Activated T-helper 17 cell treated with anti-CD3 and anti-CD28 coated beads, Interleukin-2, amount 50 U/mL, for 72 hours (primary cell): ENCODE measurements around the gene PDE4C. TPM values are rescaled to one million over a fixed set of nuclear protein-coding genes. Genes with fewer than 3 reads are reported as not detected.

Source experiments
- ATAC-seq: fragments of 150-1000 bp; cut with Tn5 transposase; replicated peaks from 2 replicates; pipeline ENCODE4 v1.10.0; 2021; ENCODE audit warnings: mild to moderate bottlenecking, moderate library complexity
- H3K27ac Mint-ChIP-seq: one replicate; pipeline ENCODE4 v1.8.0; 2022; ENCODE audit warnings: mixed read lengths
- H3K27me3 Mint-ChIP-seq: one replicate; pipeline ENCODE4 v1.8.0; 2022; ENCODE audit warnings: mixed read lengths
- H3K36me3 Mint-ChIP-seq: one replicate; pipeline ENCODE4 v1.8.0; 2022; ENCODE audit warnings: low read depth, mild to moderate bottlenecking, mixed read lengths
- H3K4me1 Mint-ChIP-seq: one replicate; pipeline ENCODE4 v1.8.0; 2022; ENCODE audit warnings: mixed read lengths
- H3K4me3 Mint-ChIP-seq: one replicate; pipeline ENCODE4 v1.8.0; 2022; ENCODE audit warnings: mild to moderate bottlenecking, mixed read lengths
- H3K9me3 Mint-ChIP-seq: one replicate; pipeline ENCODE4 v1.8.0; 2022; ENCODE audit warnings: mixed read lengths
- total RNA-seq, 2 donors: library from RNA; stranded (reverse); gene quantifications; one replicate each; pipeline ENCODE4 v1.2.3, GENCODE V29; 2022

Gene PDE4C
- total RNA-seq, 2 donors from 2014 or later: 0.95 to 1.4 TPM

DNA sequence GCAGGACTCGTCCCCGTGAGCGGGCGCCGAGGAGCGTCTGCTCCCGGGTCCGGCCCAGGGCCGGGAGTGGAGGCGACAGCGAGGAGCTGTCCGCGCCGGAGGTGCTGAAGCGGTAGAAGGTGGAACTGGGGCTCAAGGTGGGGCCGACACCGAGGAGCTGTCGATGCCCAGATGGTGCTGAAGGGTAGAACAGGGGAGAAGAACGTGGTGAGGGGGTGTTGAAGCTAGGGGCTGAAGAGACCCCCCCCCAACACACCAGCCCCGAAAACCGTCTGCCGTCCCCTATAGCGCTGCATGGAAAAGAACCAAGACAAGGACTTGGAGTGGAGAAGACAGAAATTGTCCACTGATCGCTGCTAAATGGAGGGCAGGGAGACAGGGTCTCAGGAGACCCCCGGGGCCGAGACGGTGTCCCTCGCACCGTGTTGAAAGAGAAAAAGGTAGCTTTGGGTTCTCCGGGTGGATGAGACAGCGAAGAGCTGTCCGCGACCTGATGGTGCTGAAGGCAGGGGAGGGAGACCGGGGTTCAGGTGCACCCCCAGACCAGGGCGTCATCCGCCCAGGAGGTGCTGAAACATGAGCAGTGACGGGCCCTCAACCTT, 7.1 kb upstream of the PDE4C start:
- Mint-ChIP-seq H3K27ac (no peak overlapping the region), H3K36me3 (no peaks in the 10 kb centered on the region), H3K9me3 (peaks cover 5% of the 10 kb centered on the region), H3K27me3 (peaks cover 47% of the 10 kb centered on the region), H3K4me1 (peaks cover 4% of the 10 kb centered on the region), H3K4me3 (no peak overlapping the region)
- no peak for ATAC-seq

- peak overlapping the region; percentile 39 for H3K4me3 Mint-ChIP-seq
- H3K27ac Mint-ChIP-seq: no peak overlapping the region
- peak; percentile 77 for ATAC-seq
- peaks cover 52% of the 10 kb centered on the region for H3K27me3 Mint-ChIP-seq
- H3K36me3 Mint-ChIP-seq: no peaks in the 10 kb centered on the region
- peaks cover 4% of the 10 kb centered on the region for H3K4me1 Mint-ChIP-seq
- peaks cover 5% of the 10 kb centered on the region for H3K9me3 Mint-ChIP-seq
Measured at GRCh38 chr19:18232540-18233223, 6.4 kb upstream of the PDE4C start.

DNA sequence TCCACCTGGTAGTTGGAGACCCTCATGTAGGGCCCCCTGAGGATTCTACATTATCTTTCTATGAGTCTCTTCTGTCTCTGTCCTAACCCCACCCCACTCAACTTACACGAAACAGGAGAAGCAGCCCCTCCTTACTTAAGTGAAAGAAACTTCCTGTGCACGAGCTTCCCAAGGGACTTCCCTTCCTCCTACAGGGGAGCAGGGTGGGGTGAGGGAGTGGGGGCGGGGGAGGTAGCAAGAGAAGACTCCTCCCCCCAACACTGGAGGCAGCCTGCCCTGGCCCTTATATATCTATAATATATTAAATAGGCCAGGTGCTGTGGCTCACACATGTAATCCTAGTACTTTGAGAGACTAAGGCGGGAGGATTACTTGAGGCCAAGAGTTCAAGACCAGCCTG, 5.5 kb upstream of the PDE4C start:
- Mint-ChIP-seq H3K4me1 (peaks cover 4% of the 10 kb centered on the region), H3K27me3 (peaks cover 60% of the 10 kb centered on the region), H3K27ac (no peak overlapping the region), H3K36me3 (no peaks in the 10 kb centered on the region), H3K9me3 (peaks cover 5% of the 10 kb centered on the region), H3K4me3 (no peak overlapping the region)
- no peak for ATAC-seq

GRCh38 chr19:18230941-18231734, 4.9 kb upstream of the PDE4C start:
- H3K9me3 Mint-ChIP-seq: peaks cover 5% of the 10 kb centered on the region
- H3K27me3 Mint-ChIP-seq: peaks cover 59% of the 10 kb centered on the region
- no peak overlapping the region for H3K27ac Mint-ChIP-seq
- peak; percentile 40 for ATAC-seq
- no peak overlapping the region for H3K4me3 Mint-ChIP-seq
- H3K4me1 Mint-ChIP-seq: peaks cover 4% of the 10 kb centered on the region
- H3K36me3 Mint-ChIP-seq: no peaks in the 10 kb centered on the region

DNA sequence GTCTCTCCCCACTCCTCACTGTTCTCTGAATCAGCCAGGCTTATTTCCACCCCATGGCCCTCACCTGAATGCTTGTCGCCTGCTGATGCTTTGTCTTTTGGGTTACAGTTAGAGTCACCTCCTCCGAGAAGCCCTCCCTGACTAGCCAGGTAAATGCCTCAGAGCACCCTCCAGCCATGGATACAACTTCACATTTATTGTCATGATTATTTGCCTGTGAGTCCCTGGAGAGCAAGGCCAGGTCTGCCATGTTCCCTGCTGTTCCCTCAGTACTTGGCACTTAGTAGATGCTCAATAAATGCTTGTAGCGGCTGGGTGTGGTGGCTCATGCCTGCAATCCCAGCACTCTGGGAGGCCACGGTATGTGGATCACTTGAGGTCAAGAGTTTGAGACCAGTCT, 3.7 kb upstream of the PDE4C start:
- H3K27me3 Mint-ChIP-seq: peaks cover 55% of the 10 kb centered on the region
- no peak overlapping the region for H3K27ac Mint-ChIP-seq

DNA sequence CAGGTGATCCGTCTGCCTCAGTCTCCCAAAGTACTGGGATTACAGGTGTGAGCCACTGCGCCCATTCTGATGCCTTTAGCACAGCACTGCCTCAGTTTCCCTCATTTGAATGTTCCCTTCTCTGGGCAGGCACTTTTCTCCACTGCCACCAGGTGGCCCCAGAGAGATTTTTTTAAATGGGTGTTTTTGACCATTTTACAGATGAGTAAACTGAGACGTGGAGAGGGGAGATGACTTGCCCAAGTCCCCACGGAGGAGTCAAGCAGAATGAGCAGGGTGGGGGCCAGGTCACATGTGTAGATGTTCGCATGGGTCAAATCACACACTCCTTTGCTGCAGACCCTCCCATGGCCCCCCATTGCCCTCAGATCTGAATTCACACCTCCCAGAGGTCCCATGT, 3.2 kb upstream of the PDE4C start:
- Mint-ChIP-seq H3K4me1 (peaks cover 8% of the 10 kb centered on the region), H3K9me3 (peaks cover 5% of the 10 kb centered on the region), H3K36me3 (peaks cover 4% of the 10 kb centered on the region), H3K27me3 (peaks cover 59% of the 10 kb centered on the region), H3K27ac (no peak overlapping the region), H3K4me3 (no peak overlapping the region)
- no peak for ATAC-seq

More for the DNA sequence above, 3.7 kb upstream of the PDE4C start:
- Mint-ChIP-seq H3K4me1 (peaks cover 4% of the 10 kb centered on the region), H3K9me3 (peaks cover 5% of the 10 kb centered on the region), H3K36me3 (no peaks in the 10 kb centered on the region), H3K4me3 (no peak overlapping the region)
- no peak for ATAC-seq

GRCh38 chr19:18227781-18228271, 1.6 kb upstream of the PDE4C start:
- H3K4me1 Mint-ChIP-seq: peaks cover 14% of the 10 kb centered on the region
- H3K4me3 Mint-ChIP-seq: no peak overlapping the region
- no peaks in the 10 kb centered on the region for H3K9me3 Mint-ChIP-seq

DNA sequence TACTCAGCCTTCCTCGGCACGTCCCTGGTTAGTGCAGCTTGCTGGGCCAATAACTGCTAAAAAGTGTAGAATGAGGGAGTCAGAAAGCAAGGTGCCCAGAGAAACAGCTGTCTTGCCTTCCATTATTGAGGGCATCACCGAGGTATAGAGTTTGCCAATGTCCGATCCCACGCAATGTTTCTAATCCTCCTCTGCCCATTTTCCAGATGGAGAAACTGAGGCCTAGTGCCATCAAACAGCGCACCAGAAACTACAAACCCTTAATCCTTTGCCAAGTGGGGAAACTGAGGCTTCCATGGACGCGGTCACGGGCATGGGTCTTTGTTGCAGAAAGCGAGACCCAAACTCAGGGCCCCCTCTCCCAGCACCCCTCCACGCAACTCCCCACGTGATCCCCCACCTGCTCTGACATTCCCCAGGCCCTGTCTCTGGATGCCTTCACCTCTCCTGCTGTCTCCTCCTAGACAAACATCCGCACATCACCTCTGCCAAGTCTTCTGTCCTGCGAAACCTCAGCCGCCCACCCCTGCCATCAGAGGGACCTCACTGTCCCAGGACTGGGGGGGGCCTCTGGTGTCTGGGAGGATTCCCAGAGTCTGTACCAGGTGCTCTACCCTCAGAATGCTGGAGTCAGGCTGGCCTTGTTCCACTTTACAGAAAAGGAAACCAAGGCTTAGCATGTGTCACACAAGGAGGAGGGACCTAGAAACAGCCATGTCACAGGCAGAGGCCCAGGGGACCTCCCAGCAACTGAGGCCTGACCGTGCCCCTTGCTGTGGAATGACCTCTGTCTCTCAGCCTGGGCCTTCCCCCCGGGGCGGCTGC, 930 bp upstream of the PDE4C start:
- peaks cover 57% of the 10 kb centered on the region for H3K27me3 Mint-ChIP-seq
- no peak overlapping the region for H3K27ac Mint-ChIP-seq
- peak overlapping the region; percentile 40 for H3K4me3 Mint-ChIP-seq
- ATAC-seq: no peak
- peaks cover 6% of the 10 kb centered on the region for H3K36me3 Mint-ChIP-seq
- no peaks in the 10 kb centered on the region for H3K9me3 Mint-ChIP-seq
- H3K4me1 Mint-ChIP-seq: peaks cover 14% of the 10 kb centered on the region

More at GRCh38 chr19:18227781-18228271, 1.6 kb upstream of the PDE4C start:
- H3K36me3 Mint-ChIP-seq: peaks cover 6% of the 10 kb centered on the region
- H3K27me3 Mint-ChIP-seq: peaks cover 62% of the 10 kb centered on the region
- ATAC-seq: no peak
- no peak overlapping the region for H3K27ac Mint-ChIP-seq

DNA sequence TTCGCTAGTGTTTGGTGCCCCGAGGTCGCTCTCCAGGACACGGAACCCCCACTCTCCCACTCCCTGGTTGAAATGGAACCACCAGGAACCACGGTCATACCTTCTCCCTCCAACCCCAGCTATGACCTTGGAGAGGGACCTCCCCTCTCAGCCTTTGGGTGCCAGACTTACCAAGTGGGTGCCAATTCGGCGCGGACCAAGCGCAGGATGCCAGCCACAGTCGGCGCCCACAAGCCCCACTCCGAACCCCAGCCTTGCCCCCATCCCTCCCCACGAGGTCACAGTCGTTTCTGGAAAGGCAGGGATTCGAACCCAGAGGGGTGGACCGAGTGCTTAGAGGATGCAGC, 910 bp downstream of the PDE4C start:
- Mint-ChIP-seq H3K4me3 (peak overlapping the region; percentile 98), H3K4me1 (peaks cover 14% of the 10 kb centered on the region), H3K9me3 (no peaks in the 10 kb centered on the region), H3K27ac (no peak overlapping the region), H3K27me3 (peaks cover 48% of the 10 kb centered on the region), H3K36me3 (peaks cover 6% of the 10 kb centered on the region)
- no peak for ATAC-seq

DNA sequence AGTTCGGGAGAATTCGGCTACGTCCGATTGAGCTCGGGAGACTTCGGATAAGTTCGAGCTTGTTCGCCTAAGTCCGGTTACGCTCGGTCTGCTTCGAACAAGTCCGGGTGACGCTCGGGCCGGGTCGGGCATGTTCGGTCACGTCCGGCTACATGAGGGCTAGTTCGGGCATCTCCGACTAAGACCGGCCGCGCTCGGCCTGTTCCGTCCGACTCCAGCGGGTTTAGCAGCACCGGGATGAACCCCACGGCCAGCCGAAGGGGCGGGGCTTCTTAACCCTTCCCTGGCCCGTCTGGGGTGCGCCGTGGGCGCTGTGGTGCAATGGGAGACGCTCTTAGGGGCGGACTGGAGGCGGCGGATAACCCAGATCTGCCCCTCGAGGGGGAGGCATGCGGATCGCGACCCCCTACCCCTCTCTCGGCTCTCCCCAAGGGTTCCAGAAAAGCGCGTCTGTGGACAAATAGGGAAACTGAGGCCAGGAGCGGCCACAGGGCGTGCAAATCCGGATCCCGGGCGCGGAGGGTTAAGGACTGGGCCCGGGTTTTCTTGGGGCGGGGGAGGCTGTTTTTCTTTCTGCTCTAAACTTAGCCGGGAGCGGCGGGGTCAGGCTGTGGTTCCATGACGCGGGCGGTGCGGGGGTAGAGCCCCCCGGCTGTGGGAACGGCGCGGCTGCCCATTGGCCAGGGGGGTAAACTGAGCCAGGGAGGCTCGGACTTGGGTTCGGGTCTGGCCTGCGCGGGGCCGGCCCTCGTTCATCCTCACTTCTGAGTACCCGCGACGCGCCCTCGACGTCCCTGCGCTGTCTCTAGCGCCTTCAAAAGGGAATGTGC, 1.5 kb downstream of the PDE4C start:
- Mint-ChIP-seq H3K27ac (peak overlapping the region; percentile 93), H3K27me3 (peaks cover 44% of the 10 kb centered on the region), H3K4me3 (peak overlapping the region; percentile 98), H3K4me1 (peaks cover 11% of the 10 kb centered on the region), H3K36me3 (peaks cover 6% of the 10 kb centered on the region), H3K9me3 (no peaks in the 10 kb centered on the region)
- peak; percentile 97 for ATAC-seq

DNA sequence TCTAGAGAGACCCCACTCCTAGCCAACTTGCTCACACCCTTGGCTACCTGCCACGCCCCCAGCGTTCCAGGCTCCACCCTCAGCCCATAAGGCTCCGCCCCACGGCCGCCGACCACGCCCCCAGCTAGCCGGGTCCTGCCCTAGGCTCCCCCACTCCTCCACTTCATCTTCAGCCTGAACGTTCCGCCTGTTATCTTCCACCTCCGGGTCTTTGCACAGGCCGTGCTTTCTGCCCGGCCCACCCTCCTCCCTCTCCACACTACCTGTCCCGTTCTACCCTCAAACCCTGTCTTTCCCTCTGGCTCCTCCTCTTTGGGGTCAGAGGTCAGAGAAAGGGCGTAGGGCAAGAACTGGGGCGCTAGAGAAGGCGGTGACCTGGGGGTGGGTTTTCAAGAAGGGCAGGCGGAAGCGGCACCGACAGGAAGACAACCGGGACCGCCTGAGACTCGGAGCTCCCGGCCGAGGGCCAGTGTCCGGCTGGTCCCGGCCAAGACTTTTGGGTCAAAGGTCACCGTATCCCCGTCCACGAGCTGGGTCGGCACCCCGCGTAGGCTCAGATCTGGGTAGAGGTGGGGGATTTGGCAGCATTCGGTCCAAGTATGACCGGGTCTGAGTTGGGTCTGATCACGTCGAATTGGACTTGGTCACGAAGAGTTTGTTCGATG, 2.2 kb downstream of the PDE4C start:
- H3K36me3 Mint-ChIP-seq: peaks cover 6% of the 10 kb centered on the region
- H3K27me3 Mint-ChIP-seq: peaks cover 40% of the 10 kb centered on the region
- peak overlapping the region; percentile 98 for H3K4me3 Mint-ChIP-seq
- peak; percentile 19 for ATAC-seq
- H3K4me1 Mint-ChIP-seq: peaks cover 10% of the 10 kb centered on the region
- peak overlapping the region; percentile 93 for H3K27ac Mint-ChIP-seq
- H3K9me3 Mint-ChIP-seq: no peaks in the 10 kb centered on the region

GRCh38 chr19:18221815-18222725, 4.2 kb downstream of the PDE4C start:
- H3K27ac Mint-ChIP-seq: no peak overlapping the region
- peaks cover 6% of the 10 kb centered on the region for H3K36me3 Mint-ChIP-seq
- H3K4me1 Mint-ChIP-seq: peaks cover 10% of the 10 kb centered on the region
- ATAC-seq: no peak
- no peak overlapping the region for H3K4me3 Mint-ChIP-seq
- no peaks in the 10 kb centered on the region for H3K9me3 Mint-ChIP-seq
- peaks cover 29% of the 10 kb centered on the region for H3K27me3 Mint-ChIP-seq
